T-helper 2 cell (primary cell): Measurements from ENCODE around the gene ATXN1L.
"Not testable (repeated sequence)": the region's sequence is repeated elsewhere in the genome, so short reads cannot be mapped to it uniquely, and the experiment has no call there.

Experiments
- DNase-seq, 5 experiments: peaks; one replicate each; pipeline versions ENCODE4 v3.0.0 to v3.0.0-alpha.2; 2012 to 2022
- total RNA-seq, 2 donors: gene quantifications; one replicate each; lab custom pipeline; 2026; lab: John Stamatoyannopoulos, UW

The ATXN1L gene, protein sequence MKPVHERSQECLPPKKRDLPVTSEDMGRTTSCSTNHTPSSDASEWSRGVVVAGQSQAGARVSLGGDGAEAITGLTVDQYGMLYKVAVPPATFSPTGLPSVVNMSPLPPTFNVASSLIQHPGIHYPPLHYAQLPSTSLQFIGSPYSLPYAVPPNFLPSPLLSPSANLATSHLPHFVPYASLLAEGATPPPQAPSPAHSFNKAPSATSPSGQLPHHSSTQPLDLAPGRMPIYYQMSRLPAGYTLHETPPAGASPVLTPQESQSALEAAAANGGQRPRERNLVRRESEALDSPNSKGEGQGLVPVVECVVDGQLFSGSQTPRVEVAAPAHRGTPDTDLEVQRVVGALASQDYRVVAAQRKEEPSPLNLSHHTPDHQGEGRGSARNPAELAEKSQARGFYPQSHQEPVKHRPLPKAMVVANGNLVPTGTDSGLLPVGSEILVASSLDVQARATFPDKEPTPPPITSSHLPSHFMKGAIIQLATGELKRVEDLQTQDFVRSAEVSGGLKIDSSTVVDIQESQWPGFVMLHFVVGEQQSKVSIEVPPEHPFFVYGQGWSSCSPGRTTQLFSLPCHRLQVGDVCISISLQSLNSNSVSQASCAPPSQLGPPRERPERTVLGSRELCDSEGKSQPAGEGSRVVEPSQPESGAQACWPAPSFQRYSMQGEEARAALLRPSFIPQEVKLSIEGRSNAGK
- total RNA-seq = 90.6 to 129 reads per million in 2 donors

DNA sequence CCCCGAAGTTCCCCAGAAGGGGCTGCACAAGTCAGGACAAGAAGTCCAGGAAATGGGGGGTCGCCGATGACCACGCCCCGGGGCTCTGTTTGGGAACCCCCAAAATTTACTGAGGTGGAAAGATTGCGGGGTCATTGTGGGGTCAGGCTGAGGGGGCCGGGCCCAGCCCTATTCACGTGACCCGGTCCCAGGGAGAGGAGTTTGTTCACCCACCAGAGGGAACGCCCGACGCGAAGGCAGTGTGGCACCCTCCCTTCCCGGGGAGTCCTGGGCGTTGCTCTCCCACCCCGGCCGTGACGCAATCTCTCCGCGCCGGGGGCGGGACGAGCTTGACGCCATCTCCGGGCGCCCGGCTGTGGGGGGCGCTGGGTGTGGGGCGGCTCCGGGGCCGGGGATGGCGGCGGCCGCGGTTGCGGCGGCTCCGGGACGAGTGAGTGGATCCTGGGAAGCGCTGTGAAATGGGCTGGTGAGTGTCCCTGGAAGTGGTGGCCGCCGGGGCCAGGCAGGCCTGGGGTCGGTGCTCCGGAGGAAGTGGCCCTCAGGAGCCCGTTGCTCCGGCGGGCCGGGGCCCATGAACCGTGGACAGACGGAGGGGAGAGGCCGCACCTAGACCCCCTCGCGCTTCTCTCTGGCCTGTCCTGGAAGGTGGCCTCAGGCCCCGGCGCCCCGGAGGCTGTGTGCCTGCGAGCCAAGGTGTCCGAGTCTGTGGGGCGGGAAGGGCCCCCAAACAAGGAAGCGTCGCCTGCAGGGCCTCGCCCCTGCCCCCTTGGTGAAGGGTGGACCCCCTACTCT, at the start of gene ATXN1L:
ATXN1L (plus strand) TSS at position 338 of the 792 bp plus-strand sequence. CDS start 3,765 bp downstream, outside the sequence.
- peak; percentile 87 to 96 (median 89) for DNase-seq

DNA sequence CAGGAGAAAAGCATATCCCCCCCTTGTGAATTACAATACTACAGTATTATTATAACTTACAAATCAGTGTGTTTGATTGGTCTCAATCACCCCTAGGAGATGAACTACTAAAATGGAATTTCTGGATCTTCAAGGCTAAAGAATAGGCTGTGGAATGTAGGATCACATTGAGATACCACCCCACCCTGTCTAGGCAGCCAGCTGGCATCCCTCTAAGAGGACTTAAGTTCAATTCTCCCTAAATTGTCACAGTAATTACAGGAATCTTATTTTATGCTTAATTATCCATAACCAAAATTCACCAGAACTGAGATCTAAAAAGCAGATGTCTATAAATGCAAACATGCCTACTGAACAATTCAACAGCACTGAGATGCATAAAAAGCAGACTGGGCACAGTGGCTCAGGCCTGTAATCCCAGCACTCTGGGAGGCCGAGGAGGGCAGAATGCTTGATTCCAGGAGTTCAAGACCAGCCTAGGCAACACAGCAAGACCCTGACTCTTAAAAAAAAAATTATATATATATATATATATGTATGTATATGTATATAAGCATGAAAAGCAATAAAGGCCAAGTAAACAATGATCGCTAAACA, 49.2 kb upstream of the ATXN1L start:
- no peak for DNase-seq

DNA sequence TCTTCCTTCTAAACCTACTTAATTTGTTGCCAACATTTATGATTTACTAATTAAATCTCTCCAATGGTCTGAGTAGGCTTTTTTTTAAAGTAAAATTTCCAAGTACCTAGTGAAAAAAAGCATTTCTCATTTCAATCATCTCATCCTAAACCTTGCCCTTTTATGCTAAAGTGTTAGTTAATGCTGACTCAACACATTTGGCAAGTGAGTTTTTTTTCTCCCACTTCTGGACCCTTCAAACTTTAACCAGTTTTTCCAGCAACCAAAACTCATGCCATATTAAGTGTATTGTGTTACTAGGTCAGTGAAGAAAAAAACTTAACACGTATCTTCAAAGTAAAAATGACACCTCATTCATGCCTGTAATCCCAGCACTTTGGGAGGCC, 42.5 kb upstream of the ATXN1L start:
- no peak for DNase-seq

DNA sequence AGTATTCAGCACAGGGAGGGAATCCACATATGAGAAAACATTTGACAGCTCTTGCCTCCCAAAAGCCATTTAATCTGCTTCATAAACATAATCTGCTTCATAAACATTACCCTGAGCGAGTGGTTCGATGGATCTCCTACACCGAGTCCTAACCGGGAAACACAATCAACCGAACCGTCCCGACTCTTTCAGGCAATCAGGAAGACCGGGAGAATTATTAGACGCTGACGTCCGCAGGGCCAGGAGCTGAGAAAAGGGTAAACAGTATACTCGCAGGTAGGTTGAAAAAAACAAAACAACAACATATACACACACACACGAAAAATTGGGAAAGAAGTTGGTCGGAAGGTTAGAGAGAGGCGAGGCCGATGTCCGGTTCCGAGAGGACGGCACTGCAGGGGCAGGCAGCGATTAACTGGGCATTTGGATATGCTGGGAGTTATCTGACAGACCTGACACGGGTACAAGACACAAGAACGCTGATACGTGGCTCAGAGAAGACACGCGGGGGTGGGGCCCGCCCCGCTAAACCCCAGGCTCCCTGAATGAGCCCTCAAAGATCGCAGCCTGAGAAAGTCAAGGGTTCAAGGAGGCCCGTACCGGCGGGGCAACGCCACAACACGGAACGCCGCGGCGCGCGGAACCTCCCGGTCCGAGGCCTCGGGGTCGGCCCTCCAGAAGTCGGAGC, 37.7 kb upstream of the ATXN1L start:
- DNase-seq = peak in 3 of 5 experiments; percentile 31 to 63 (median 48)

DNA sequence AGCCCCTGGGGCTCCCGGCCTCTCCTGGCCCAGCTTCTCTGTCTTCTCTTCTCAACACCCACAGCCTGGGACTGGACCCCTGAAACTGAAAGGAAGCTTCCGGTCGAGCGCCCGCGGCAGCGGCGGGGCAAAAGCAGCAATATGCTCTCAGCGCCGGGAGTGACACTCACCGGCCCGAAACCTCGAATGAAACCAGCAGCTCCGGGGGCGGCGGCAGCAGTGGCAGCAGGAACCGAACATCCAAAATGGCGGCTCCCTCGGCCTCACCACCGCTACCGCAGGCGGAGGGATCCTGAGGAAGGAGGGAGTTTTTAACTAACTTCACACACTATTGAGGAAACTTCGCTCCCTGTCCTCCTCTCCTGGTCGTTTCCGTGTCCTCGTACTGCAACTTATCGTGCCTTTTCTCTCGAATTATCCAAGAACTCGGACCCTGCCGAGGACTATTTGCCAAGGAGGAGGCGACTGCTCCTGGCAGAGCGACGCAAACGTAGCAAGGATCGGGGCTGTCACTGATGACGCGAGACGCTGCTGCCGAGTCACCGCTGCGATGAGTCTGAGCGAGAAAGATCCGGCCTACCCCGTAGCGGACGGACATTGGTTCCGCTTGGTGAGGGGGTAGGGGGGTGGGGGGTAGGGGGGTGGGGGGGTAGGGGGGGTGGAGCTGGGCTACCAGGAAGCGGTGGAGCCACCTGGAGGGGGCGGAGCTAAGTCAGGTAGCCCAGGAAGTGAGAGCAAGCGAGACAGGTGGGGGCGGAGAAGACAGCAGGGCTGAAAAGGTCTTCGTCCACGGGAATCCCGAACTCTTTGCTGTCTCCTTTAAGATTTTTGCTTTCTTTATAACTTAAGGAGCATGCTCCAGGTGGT, 37.0 kb upstream of the ATXN1L start, which contains the start of gene AP1G1:
AP1G1 (minus strand) TSS at position 242 of the 867 bp plus-strand sequence. CDS start 19,355 bp downstream, outside the sequence.
- peak; percentile 79 to 100 (median 93) for DNase-seq

DNA sequence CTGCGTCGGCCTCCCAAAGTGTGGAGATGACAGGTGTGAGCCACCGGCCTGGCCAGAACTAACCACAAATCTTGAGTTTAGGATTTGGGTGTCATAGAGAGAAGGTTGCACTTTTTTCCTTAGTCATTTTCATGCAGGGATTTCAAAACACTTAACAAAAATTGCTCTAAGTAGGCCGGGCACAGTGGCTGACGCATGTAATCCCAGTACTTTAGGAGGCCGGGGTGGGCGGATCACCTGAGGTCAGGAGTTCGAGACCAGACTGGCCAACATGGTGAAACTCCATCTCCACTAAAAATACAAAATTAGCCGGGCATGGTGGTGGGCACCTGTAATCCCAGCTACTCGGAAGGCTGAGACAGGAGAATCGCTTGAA, 35.6 kb upstream of the ATXN1L start:
- not testable (repeated sequence) for DNase-seq

DNA sequence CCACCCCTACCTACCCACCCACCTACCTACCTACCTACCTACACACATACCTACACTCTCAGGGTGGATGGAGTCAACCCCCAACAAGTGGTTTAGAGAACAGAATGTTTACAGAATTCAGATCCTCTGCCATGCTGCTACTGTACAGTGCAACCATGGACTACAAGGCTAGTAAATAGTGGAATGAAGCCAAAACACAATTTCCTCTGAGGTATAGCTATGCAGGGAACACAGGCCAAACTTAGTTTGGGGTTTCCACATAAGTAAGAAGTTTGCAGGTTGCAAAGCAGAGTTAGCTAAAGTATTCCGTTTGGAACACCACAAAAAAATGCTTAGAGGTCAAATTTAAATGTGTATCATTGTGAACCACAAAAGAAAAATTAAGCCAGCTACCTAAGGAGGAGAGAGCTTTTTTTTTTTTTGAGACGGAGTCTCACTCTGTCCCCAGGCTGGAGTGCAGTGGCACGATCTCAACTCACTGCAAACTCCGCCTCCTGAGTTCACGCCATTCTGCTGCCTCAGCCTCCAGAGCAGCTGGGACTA, 34.4 kb upstream of the ATXN1L start:
- DNase-seq = peak in 1 of 5 experiments; percentile 28

DNA sequence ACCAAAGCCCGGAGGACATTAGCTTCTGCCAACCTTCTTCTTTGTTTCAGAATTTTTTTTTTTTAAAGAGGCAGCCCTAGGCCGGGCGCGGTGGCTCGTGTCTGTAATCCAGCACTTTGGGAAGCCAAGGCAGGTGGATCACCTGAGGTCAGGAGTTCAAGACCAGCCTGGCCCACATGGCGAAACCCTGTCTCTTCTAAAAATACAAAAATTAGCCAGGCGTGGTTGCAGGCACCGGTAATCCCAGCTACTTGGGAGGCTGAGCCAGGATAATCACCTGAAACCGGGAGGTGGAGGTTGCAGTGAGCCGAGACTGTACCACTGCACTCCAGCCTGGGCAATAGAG, 28.6 kb upstream of the ATXN1L start:
- not testable (repeated sequence) for DNase-seq

DNA sequence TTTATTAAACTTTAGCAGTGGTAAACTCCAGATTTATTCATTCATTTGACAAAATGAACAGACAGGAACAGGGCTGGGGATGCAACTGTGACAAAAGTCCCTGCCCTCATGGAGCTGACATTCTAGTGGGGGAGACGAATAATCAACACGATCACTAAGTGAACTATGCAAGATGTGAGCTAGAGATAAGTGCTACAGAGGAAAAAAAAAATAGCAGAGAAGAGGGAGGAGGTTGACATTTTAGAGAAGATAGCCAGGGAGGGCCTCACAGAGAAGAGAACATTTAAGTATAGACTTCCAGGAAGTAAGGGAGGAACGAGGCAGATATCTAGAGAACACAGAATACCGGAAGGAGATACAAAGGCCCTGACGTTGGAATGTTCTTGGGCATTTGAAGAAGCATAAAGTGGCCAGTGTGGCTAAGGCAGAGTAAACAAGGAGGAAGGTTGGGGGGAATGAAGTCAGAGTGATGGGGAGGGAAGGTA, 19.2 kb upstream of the ATXN1L start:
- no peak for DNase-seq

DNA sequence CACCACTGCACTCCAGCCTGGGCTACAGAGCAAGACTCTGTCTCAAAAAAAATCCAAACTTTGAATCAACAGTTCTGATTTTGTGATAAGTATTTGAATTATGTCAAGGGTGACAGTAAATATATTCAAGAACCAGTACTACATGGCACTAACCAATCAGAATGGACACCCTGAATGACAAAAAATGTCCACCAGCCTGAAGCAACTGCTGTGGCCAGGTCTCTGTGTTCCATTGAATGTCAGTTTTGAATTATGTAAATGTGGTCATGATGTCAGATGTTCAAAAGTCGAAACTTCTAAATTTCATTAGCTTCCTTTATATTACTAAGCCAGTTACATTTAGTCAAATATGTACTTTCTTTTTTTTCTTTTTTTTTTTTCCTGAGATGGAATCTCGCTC, 15.4 kb upstream of the ATXN1L start:
- peak in 1 of 5 experiments; percentile 28 for DNase-seq

DNA sequence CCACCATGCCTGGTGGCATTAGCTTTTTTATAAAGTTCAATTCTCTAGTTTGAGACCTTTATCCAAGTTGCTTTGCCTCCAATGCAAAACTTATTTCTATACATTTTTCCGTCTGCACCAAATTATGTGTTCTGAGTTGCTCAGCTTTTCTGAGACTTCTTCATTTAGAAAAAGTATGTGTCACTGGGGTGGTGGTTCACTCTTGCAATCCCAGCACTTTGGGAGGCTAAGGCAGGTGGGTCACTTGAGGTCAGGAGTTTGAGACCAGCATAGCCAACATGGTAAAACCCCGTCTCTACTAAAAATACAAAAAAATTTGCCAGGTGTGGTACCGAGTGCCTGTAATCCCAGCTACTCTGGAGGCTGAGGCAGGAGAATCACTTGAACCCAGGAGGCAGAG, 14.1 kb upstream of the ATXN1L start:
- DNase-seq = not testable (repeated sequence)

DNA sequence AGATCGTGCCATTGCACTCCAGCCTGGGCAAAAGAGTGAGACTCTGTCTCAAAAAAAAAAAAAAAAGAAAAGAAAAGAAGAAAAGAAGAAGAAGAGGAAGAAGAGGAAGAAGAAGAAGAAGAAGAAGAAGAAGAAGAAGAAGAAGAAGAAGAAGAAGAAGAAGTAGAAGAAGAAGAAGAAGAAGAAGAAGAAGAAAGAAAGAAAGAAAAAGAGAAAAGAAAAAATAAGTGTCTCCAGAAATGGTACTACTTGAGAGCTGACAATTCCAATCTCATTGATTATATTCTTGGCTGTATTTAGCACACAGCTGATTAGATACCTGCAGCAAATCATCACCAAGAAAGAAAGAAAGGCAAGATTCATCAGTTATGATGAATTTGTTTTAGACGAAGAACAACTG, 13.7 kb upstream of the ATXN1L start:
- DNase-seq = not testable (repeated sequence)

DNA sequence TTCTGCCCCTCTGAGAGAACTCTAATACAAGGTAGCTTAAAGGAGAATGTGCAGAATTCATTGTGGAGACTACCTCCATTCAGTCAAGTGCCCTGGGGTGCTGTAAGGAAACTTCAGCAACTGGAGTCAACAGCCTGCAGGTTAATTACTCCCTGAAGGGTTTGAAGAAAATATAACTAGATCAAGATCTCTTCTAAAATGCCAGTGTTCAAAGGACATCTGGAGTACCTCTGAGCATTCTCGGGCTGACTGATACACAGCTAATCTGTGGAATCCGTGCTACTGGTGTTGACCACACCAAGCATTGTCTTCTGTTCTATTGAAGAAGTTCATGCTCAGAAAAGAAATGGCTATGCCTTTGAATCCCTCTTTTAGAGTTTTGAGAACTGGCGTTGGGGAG, 11.5 kb upstream of the ATXN1L start:
- DNase-seq = peak in 1 of 5 experiments; percentile 33

DNA sequence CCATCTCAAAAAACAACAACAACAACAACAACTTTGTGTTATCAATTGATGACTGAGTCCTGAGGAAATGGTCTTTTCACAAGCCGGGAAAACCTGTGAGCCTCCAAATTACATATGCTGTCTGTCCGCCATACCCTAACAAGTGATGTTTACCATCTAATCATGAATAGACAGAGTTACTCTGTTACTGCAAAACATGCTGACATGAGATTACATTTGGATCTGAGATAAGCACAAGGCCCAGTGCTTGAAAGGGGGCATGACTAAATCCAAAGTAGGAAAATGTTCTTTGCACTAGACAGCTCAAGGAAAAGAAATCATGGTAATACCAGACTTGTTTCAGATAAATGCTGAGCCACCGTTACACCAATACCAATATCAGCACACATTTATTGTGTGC, 8.6 kb upstream of the ATXN1L start:
- DNase-seq = no peak

DNA sequence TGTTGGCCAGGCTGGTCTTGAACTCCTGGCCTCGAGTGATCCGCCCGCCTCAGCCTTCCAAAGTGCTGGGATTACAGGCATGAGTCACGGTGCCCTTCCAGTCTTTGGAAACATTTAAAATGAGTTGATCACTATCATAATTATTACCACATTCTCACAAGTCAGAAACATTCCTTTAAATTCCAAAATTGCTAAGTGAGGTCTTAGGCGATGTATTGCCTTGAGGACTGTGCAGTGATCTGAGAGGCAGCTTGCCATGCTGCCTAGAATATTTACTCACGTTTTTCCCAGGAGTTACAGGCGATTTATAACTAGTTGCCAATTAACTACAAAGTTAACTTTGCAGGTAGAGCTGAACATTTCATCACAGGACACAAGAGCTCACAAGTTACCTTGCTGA, 5.7 kb upstream of the ATXN1L start:
- no peak for DNase-seq

DNA sequence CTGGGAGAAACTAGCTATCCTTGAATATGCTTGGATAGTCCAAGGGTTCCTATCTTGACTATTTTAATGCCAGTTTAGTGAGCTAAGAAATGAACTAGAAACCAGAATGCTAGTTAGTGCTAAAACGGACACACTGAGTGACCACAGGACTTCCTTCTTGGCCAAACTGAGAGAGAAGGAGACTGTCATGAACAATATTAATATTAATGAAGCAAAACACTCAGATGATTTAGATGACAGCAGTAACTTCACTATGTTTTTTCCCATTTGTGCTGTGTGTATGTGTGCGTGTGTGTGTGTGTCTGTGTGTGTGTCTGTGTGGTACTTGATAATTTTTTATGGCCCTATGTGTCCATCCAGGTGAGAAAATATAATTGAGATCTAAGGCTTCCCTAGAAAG, 2.2 kb upstream of the ATXN1L start:
- no peak for DNase-seq

DNA sequence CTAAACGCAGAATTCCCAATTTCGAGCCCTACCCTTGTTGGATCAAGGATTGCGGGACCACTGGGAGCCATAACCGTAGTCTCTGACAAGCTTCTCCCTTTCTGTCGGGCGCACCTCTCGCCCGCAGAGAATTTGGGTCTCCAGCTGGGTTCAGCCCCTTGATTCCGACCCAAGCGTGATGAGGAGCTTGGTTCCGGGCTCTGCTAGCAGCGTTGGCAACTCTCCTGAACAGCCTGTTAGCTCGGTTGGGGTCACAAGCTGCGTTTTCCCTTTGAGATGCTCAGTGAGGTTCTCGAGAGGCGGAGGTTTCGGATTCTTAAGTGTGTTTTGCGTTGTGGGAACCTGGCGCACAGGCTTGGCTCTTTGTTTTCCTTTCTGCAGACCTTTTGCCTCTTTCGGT, 655 bp downstream of the ATXN1L start:
- peak in 1 of 5 experiments; percentile 39 for DNase-seq

DNA sequence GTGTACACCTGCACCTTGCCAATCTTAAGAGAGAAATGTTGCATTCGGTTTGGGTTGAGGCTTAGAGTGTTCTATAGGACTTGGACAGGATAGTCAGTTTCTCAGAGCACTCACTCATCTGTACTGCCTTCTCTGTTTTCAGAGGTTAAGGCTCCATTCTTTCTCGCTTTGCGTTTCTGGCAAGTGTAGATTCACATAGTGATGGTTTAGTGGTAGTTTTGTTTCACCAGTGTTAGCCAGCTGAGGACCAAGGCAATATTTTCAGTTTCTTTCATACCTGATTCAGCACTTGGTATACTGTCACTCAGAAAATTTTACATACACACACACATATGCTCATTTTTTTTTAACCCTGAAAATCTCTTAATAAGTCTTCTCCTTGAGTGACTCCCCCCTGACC, 1.3 kb downstream of the ATXN1L start:
- DNase-seq = no peak

DNA sequence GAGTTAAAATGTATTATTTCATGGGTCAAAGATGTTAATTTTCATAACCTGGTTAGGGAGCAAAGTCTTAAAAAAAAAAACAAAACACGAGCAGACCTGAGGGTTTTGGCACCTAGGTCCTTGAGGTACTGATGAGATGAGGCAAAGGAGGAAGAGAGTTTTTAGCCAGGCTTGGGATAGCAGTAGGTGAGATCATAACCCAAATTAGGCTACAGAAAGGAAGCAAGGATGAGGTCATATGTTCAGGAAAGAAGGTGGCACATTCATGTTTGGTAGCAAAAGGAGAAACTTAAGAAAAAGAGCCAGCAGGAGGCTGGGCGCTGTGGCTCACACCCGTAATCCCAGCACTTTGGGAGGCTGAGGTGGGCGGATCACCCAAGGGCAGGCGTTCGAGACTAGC, 2.8 kb downstream of the ATXN1L start:
- no peak for DNase-seq

DNA sequence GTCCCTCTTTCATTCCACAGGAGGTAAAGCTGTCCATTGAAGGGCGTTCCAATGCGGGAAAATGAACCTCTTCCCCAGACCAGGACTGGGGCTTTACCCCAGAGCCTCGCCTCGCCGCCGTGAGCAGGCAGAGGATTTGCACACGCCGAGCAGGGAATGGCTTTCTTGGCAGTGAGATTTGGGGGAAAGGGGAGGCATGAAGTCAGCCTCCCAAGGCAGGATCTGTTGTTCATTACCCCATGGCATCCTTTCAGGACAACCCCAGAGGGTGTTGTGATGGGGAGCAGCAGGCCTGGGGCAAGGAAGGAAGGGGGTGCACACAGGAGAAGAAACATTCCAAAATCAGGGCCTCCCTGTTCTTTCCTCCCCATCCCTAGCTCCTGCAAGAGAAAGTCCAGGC, 6.0 kb downstream of the ATXN1L start:
- no peak for DNase-seq

DNA sequence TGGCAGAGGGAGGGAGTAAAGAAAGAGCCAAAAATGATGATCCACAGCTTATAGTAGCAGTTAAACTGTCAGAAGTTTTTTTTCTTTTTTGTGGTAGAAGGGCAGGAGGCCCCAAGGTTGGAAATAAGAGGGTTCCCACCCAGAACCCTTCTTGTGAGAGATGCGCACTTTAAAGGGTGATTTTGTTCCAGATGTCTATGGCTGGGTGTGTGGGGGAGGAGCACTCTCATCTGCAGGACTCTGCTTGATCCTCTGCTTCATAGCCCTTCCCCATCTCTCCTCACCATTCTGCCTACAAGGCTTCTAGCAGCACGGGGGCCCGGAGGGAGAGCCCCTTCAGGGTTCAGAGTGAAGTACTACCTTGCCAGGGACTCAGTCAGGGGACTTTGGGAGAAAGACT, 6.4 kb downstream of the ATXN1L start:
- DNase-seq = no peak
